Endometrial microvascular endothelial cells (primary cell): ENCODE measurements around the gene BARX2. TPM values are rescaled to one million over a fixed set of nuclear protein-coding genes. Genes with fewer than 3 reads are reported as not detected.

Source experiments
- in situ Hi-C: cut with HindIII; loops from 2 replicates; pipeline ENCODE4 v1.10.0; 2017; ENCODE audit warnings: low sequenced_read_pairs, low pct_unique_long_range_greater_than_20kb; ENCODE audit errors: inconsistent ontology term
- total RNA-seq: library from RNA; depleted of rRNA; stranded (reverse); fragments of >200 nt; gene quantifications from one replicate; pipeline ENCODE4 v1.2.3, GENCODE V29; 2015; ENCODE audit errors: inconsistent ontology term

Gene BARX2
- total RNA-seq, 1 donor from 2014 or later: not detected

- in situ Hi-C loops: no loop called here
Measured at GRCh38 chr11:129458278-129458677, 82.6 kb downstream of the BARX2 start.

DNA sequence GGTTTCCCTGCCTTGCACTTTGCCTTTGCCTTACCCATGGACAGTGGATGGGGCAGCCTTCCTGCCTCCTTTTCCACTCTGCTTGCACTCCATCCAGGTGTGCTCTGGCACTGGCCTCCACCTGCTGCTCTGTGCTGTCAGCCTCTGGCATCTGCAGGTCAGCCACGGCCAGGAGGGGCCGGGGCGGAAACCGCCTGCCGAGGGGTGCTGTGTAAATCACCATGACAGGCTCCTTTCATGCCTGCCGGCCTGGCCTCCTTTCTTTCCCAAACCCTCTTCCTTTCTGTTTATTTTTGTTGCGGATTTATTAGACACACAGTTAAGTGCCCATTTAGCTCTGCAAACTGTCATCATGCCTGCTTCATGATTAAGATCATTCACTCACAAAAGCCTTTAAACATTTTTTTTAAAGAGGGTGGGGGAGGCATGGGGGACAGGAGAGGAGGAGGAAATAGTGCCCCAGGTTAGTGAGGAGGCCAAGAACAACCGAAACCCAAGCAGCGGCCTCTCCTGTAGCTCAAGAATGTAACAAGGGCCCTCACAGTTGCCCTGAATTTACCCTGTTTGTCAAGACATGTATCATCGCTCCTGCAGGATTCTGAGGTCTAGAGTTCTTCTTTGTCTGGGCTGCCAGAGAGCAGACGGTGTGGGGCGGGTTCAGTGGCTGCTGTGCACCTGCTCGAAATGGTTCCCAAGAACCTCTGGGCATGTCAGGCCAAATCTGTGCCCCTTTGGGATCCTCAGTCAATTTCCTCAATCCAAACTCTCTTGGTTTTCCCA is 83.3 kb downstream of the BARX2 start:
- in situ Hi-C loops: no loop called here

DNA sequence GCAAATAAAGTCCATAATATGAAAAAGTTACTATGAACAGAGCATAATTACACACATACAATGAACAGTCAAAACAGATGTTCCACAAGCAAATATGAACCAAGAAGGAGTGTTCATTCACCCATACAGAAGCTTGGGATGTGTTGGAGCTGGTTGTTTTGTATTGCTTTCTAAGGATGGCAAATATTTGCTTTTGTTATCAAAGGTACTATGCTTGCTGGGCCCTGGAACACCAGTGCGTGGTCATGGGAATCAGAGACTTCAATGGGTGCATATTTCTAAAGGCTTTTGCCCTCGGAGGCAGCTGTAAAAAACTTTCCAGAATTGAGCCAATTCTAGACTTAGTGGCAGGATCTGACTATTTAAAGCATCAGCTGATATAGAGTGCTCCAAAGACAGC is 85.1 kb downstream of the BARX2 start:
- in situ Hi-C loops: no loop called here

- in situ Hi-C loops: no loop called here
Measured at GRCh38 chr11:129484068-129484467, 108.4 kb downstream of the BARX2 start.

GRCh38 chr11:129489249-129489648 is 113.6 kb downstream of the BARX2 start:
- in situ Hi-C loops: no loop called here

DNA sequence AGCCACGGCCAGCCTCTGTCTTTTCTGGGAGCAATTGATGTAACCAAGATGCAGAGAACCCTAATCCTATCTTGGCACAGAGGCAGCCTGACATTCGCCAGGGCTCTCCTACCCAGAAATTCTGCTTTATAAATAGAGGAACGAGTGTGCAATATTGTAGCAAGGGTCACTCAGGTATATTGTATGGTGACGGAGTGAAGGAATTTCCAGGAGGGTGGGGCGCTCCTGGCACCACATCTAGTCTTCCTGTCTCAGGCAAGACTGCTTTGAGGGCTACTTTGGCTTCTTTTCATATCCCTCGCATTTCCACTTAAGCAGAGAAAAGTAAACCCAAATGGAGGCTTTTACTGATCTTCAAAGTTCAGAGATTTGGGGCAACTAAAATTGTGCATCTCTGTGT is 114.4 kb downstream of the BARX2 start:
- in situ Hi-C loops: no loop called here

- in situ Hi-C loops: no loop called here
Measured at GRCh38 chr11:129493746-129494145, 118.1 kb downstream of the BARX2 start.

Other genes with a start within 250 kb of the BARX2 start
- gene ARHGAP32, start 183.5 kb upstream of the BARX2 start, total RNA-seq: 2.6 TPM